Vagina (tissue), 2 donors: ENCODE data around the gene KRTAP10-1. TPM values are rescaled to one million over a fixed set of nuclear protein-coding genes. Genes with fewer than 3 reads are reported as not detected.

Experiments used
- DNase-seq, 2 donors: peaks; one replicate each; pipeline ENCODE4 v3.0.0-alpha.2; 2017; ENCODE audit errors: extremely low spot score in 2 of 2
- H3K27ac ChIP-seq: fragments of 200-600 bp; sonication (generic); one replicate; pipeline ENCODE4 v1.5.1; 2019
- H3K27me3 ChIP-seq: fragments of 200-600 bp; sonication (generic); one replicate; pipeline ENCODE4 v1.5.1; 2019
- H3K36me3 ChIP-seq, 2 donors: fragments of 200-600 bp; sonication (generic); one replicate each; pipeline ENCODE4 v1.5.1; 2017 to 2019
- H3K4me1 ChIP-seq: fragments of 200-600 bp; sonication (generic); one replicate; pipeline ENCODE4 v1.5.1; 2019
- H3K4me3 ChIP-seq, 2 donors: fragments of 200-600 bp; sonication (generic); 1 replicate in 1 of 2; 2 replicates in 1 of 2; pipeline ENCODE4 v1.5.1; 2016 to 2019
- H3K9me3 ChIP-seq: fragments of 200-600 bp; sonication (generic); one replicate; pipeline ENCODE4 v1.5.1; 2019
- CTCF ChIP-seq, 3 experiments: fragments of 450-650 bp in 2 of 3; fragments of 200-600 bp in 1 of 3; sonication (generic) in 1 of 3; IDR thresholded peaks; one replicate each; pipeline ENCODE4 v1.5.1; 2017 to 2019; ENCODE audit warnings: antibody characterized with exemption in 3 of 3, mild to moderate bottlenecking in 2 of 3, moderate library complexity in 2 of 3
- POLR2A ChIP-seq, 2 donors: fragments of 450-650 bp; IDR thresholded peaks; one replicate each; pipeline ENCODE4 v1.6.1; 2017; ENCODE audit warnings: antibody characterized with exemption in 2 of 2, mild to moderate bottlenecking in 2 of 2, moderate library complexity in 2 of 2
- POLR2AphosphoS5 ChIP-seq, 2 donors: sonication (generic); formaldehyde crosslinking; IDR thresholded peaks; one replicate each; pipeline ENCODE4 v1.9.0; 2017; ENCODE audit warnings: antibody characterized with exemption in 2 of 2, mild to moderate bottlenecking in 2 of 2, low read depth in 1 of 2; ENCODE audit not compliant: insufficient read depth in 1 of 2
- intact Hi-C: fragments of 100-400 bp; cut with DNase I; formaldehyde crosslinking; loops from one replicate; pipeline ENCODE4 v1.15.1; 2023
- total RNA-seq: library from RNA; depleted of rRNA; stranded (reverse); fragments of >200 nt; gene quantifications from one replicate; pipeline ENCODE4 v1.2.3, GENCODE V29; 2016

The KRTAP10-1 gene
- total RNA-seq, 1 donor from 2014 or later: not detected

GRCh38 chr21:44579056-44579832 is 39.2 kb upstream of the KRTAP10-1 start:
- DNase-seq: peak; percentile 60 to 94
- Histone ChIP-seq H3K4me1 (peaks cover 5% of the 10 kb centered on the region), H3K27me3 (no peaks in the 10 kb centered on the region), H3K36me3 (no peaks in the 10 kb centered on the region), H3K4me3 (no peak overlapping the region), H3K27ac (no peak overlapping the region), H3K9me3 (peaks cover 10% of the 10 kb centered on the region)
- intact Hi-C loops: no loop called here
- TF ChIP-seq POLR2AphosphoS5 (IDR thresholded peaks at IDR 0.05; ENCODE audit: insufficient read depth in 1 of 2, low read depth in 1 of 2) (no peak), POLR2A (IDR thresholded peaks at IDR 0.05) (no peak), CTCF (IDR thresholded peaks at IDR 0.05) (no peak)

- Histone ChIP-seq H3K27ac (no peak overlapping the region), H3K9me3 (peaks cover 10% of the 10 kb centered on the region), H3K36me3 (no peaks in the 10 kb centered on the region), H3K4me1 (peaks cover 5% of the 10 kb centered on the region), H3K4me3 (no peak overlapping the region), H3K27me3 (no peaks in the 10 kb centered on the region)
- no peak for TF ChIP-seq POLR2AphosphoS5 (IDR thresholded peaks at IDR 0.05; ENCODE audit: insufficient read depth in 1 of 2, low read depth in 1 of 2)
- no peak for TF ChIP-seq CTCF (IDR thresholded peaks at IDR 0.05)
- no peak for TF ChIP-seq POLR2A (IDR thresholded peaks at IDR 0.05)
- DNase-seq: peak; percentile 64 to 88
- intact Hi-C loops: no loop called here
These were observed 38.5 kb upstream of the KRTAP10-1 start for GRCh38 chr21:44578371-44579055.

- H3K27me3 ChIP-seq: no peaks in the 10 kb centered on the region
- peak in 1 of 2 donors; percentile 49 for DNase-seq
- H3K36me3 ChIP-seq: no peaks in the 10 kb centered on the region
- H3K27ac ChIP-seq: no peak overlapping the region
- H3K4me1 ChIP-seq: peaks cover 5% of the 10 kb centered on the region
- no peak for TF ChIP-seq POLR2AphosphoS5 (IDR thresholded peaks at IDR 0.05; ENCODE audit: insufficient read depth in 1 of 2, low read depth in 1 of 2)
- TF ChIP-seq CTCF (IDR thresholded peaks at IDR 0.05): no peak
- no peak for TF ChIP-seq POLR2A (IDR thresholded peaks at IDR 0.05)
- peaks cover 2% of the 10 kb centered on the region for H3K9me3 ChIP-seq
- no peak overlapping the region for H3K4me3 ChIP-seq
- intact Hi-C loops: no loop called here
These were observed 36.0 kb upstream of the KRTAP10-1 start for GRCh38 chr21:44576025-44576420.

- TF ChIP-seq CTCF (IDR thresholded peaks at IDR 0.05) (no peak), POLR2A (IDR thresholded peaks at IDR 0.05) (no peak), POLR2AphosphoS5 (IDR thresholded peaks at IDR 0.05; ENCODE audit: insufficient read depth in 1 of 2, low read depth in 1 of 2) (no peak)
These were observed 35.5 kb upstream of the KRTAP10-1 start for GRCh38 chr21:44575307-44576024.

More at GRCh38 chr21:44575307-44576024, 35.5 kb upstream of the KRTAP10-1 start:
- intact Hi-C loops: no loop called here
- Histone ChIP-seq H3K36me3 (no peaks in the 10 kb centered on the region), H3K27me3 (no peaks in the 10 kb centered on the region), H3K27ac (no peak overlapping the region), H3K4me1 (peaks cover 5% of the 10 kb centered on the region), H3K9me3 (no peaks in the 10 kb centered on the region), H3K4me3 (no peak overlapping the region)
- peak; percentile 49 to 74 for DNase-seq
